ENCODE results near the gene GPER1. TPM values are rescaled to one million over a fixed set of nuclear protein-coding genes. Genes with fewer than 3 reads are reported as not detected.

The GPER1 gene
- total RNA-seq, 2 donors from 2014 or later: not detected

DNA sequence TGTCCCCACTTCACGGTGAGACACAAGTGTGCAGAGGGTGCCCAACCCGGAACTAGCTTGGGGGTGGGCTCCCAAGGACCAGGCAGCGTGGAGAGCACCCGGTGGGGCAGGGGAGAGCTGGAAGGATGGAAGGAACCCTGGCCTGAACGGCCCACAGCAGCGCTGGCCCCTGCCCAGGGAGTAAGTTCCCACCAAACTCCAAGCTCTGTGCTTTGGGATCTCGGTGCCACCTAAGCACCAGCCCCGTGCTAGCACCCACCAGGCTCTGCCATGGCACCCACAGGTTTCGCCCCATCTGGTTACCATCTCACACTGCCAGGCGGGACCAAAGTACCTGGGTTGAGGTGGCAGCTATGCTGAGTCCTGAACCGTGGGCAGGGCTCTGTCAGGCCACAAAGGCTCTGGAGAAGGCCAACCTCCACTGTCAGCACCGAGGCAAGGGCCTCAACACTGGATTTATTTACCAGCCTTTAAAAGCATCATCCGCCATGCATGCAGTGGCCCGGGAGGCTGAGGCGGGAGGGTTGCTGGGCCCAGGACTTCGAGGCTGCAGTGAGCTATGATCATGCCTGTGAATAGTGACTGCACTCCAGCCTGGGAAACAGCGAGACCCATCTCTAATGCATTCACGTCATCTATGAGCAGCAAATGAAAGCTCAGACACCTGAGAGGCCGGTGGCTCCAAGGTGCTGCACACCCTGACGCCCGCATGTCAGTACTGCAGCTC lies 16.0 kb downstream of the GPER1 start:
- no peak for ATAC-seq
- H3K36me3 Mint-ChIP-seq: no peaks in the 10 kb centered on the region

DNA sequence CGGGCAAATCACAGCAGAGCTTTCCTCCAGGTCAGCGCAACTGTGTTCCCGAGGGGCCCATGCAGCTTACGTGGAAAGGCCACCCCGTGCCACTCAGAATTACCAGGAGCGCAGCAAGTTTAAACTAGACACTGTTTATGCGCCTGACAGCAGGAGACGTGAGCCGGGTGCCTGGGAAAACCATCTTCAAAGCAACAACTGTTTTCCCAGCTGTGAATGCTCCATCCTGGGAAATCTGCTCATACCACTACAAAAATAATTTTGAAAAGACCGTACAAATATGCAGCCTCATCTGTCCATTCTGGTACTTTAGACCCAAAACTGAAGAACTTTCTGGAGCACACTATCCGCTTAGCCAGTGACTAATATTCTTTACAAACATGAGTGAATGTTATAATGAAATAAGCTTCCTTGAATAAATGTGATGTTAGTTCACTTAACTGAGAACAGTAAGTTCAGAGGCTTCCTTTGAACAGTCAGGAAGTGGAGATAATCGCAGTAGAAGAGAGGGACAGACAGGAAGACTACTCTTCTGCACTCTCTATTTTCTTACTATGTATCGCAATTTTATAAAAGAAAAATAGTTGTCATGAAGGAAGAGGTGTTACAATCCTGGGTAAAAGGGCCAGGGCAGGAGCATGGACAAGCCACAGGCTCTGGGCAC lies 16.7 kb downstream of the GPER1 start:
- ATAC-seq (no peak), DNase-seq (ENCODE audit: low spot score in 2 of 2) (no peak)
- Mint-ChIP-seq H3K36me3 (no peaks in the 10 kb centered on the region), H3K27ac (no peak overlapping the region), H3K9me3 (no peaks in the 10 kb centered on the region)

More for the DNA sequence above, 16.0 kb downstream of the GPER1 start:
- Mint-ChIP-seq H3K27ac (peak overlapping the region in 1 of 2 donors; percentile 41), H3K9me3 (no peaks in the 10 kb centered on the region)
- DNase-seq (ENCODE audit: low spot score in 2 of 2): no peak

DNA sequence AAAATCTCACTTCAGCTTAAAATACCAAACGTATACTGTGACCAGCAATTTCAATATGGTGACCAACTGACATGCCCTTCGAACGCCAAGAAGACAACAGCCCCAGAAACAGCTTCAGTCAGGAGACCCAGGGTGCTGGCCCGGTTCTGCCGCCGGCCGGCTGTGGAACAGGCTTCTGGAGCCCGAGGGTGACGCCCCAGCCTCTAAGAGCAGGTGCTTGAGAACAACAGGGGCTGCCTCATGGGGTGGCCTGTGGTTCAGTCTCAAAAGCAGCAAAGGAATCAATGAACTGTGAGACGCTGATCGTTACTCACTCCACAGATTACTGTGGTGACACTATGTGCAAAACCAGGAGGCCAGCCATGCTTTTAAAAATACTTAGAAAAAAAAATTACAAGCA lies 17.3 kb downstream of the GPER1 start:
- DNase-seq (ENCODE audit: low spot score in 2 of 2) (no peak), ATAC-seq (no peak)
- Mint-ChIP-seq H3K36me3 (no peaks in the 10 kb centered on the region), H3K9me3 (no peaks in the 10 kb centered on the region), H3K27ac (no peak overlapping the region)

DNA sequence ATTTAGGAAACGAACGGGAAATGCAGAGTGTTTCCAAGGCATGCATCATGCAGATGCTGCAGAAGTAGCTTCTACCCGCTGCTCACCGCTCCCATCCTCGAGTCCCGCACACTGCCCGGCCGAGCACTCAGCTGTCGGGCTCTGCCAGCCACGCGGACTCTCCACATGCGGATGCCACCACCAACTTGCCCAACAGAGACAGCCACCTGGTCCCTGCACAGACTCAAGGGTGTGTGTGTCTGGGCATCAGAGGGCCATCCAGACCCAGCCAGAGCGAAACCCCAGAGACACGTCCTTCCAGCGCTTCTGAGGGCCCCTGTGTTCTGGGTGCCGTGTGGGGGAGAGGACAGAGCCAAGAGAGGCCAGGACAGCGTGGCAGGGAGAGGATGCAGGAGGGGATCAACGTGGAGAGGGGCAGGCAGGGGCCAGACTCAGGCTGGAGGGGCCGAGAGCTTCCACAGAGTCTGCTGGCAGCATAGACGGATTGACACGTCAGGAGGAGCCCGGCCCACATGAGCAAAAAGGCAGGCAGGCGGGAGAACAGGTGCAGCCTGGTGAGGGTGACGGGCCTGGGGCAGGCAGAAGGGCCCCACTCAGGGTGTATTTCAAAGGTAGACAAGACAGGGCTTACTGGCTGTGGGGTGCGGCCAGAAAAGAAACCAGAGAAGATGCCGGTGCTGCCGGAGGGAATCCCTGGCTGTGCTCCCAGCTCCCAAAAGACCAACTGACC lies 18.3 kb downstream of the GPER1 start:
- ATAC-seq (no peak), DNase-seq (ENCODE audit: low spot score in 2 of 2) (no peak)
- Mint-ChIP-seq H3K9me3 (no peaks in the 10 kb centered on the region), H3K27ac (no peak overlapping the region), H3K36me3 (no peaks in the 10 kb centered on the region)

DNA sequence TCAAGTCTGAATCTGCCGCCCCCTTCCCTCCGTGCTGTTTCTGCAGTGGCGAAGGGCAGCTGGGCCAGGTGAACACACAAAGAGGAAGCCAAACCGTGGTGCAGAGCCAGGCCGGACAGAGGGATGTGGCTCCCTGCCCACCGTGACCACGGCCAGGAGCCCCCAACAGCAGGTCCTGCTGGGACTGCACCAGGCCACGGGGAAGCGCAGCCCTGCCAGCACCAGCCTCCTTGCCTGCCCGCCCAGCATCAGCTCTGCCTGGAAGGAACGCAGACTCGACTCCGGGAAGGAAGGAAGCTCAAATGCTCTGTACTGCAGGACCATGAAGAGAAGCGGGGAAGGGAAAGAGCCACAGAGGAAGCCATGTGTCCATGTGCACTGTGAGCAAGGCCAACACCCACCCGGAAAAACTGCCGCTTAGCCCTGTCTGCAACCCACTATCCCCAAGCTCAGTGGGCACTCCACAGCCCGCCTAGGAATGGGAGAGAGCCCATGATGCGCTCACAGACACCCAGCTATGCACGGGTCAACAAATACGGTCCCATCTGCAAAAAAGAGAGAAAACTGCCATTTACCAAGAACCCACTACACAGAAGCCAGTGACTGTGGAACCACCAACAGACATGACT lies 19.0 kb downstream of the GPER1 start:
- DNase-seq (ENCODE audit: low spot score in 2 of 2) (no peak), ATAC-seq (no peak)
- no peaks in the 10 kb centered on the region for H3K9me3 Mint-ChIP-seq
- H3K27ac Mint-ChIP-seq: no peak overlapping the region
- no peaks in the 10 kb centered on the region for H3K36me3 Mint-ChIP-seq

DNA sequence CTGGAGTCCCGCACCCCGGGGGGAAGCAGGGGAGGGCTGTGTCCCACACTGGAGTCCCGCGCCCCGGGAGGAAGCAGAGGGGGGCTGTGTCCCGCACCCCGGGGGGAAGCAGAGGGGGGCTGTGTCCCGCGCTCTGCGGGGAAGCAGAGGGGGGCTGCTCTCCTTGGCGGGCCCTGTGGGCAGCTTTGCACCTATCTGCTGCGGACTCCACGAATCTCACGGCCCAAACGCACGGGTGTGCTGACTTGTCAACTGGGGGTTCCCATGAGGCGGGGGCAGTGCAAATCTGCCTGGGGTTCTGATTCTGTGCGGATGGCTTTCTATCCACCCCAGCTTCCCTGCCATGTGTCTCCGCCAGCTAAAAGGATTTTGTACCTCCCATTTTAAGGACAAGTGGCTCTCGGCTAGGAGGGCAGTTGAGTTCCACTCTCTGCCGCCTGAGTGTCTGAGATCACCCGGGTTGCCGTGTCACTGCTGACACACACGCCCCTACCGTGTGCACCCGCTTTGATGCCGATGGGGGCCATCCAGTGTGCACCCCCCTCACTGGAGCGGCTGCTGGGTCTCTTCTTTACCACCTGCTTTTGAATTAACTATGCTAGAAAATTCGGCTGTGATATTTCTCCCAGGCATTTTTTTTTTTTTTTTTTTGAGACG lies 20.5 kb downstream of the GPER1 start:
- no peaks in the 10 kb centered on the region for H3K9me3 Mint-ChIP-seq
- no peaks in the 10 kb centered on the region for H3K36me3 Mint-ChIP-seq
- H3K27ac Mint-ChIP-seq: no peak overlapping the region
- ATAC-seq: no peak
- no peak for DNase-seq (ENCODE audit: low spot score in 2 of 2)

DNA sequence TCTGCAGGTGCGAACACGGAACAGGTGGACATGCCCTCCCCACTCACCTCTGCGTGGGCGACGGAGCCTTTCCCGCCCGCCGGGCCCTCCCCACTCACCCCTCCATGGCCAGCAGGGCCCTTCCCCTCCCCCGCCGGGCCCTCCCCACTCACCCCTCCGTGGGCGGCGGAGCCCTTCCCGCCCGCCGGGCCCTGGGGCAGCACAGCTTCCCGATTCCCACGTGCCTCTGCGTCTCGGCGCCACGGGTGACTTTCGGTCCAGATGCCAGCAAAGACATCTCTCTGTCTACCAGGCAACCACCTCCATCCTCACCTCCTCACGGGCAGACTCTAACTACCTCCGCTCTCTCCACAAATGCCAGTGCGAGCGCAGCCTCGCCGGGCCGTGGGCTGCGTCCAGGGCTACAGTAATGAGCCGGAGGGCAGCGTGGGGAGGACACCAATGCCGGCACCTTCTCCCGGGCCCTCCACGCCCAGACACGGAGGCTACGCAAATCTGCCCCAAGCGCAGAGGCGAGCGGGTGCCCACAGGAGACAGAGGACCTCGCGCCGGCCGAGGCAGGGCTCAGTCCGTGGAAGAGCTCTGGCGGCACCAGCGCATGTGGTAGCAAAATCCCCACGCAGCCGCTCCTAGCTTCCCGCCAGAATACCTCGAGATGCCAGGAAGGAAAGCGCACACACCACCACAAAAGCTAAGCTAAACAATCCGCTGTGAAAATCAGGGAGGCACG lies 21.8 kb downstream of the GPER1 start:
- no peaks in the 10 kb centered on the region for H3K36me3 Mint-ChIP-seq
- DNase-seq (ENCODE audit: low spot score in 2 of 2) (no peak), ATAC-seq (no peak)
- H3K9me3 Mint-ChIP-seq: no peaks in the 10 kb centered on the region
- no peak overlapping the region for H3K27ac Mint-ChIP-seq

DNA sequence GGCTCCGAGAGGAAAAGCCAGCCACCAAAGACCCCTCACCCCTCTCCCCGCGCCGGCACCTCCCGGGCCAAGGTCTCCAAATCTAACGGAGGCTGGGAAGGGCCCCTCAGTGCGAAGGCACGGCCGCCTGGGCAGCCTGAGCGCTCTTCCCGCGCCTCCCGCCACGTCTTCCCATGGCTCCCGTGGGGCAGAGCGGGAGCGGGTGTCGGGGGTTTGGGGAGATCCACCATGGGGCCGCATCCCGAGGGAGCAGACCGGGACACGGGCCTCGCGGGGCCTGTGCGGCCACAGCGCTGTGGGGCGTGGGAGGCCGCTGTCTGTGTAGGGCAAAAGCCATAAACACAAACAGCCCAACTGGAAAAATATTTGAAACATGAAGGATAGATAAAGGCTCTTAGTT lies 22.4 kb downstream of the GPER1 start:
- Mint-ChIP-seq H3K27ac (no peak overlapping the region), H3K9me3 (no peaks in the 10 kb centered on the region), H3K36me3 (no peaks in the 10 kb centered on the region)
- ATAC-seq (no peak), DNase-seq (ENCODE audit: low spot score in 2 of 2) (no peak)

DNA sequence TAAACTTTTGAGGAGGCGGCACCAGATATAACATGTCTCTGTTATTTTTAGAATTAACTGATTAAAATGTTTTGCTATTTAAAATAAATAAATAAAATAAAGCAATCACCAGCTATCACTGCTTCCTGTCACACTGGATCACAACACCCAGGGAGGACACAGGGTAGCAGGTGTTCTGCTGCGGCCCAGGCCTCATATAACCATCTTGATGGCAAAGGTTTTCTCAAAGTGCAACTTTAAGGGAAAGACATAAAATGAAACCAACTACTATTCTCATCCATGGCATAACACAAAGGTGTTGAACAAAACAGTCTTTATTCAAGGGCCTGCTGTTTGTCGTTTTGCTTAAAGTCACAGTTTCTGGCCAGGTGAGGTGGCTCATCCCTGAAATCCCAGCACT lies 23.2 kb downstream of the GPER1 start:
- peaks cover 0 to 3% of the 10 kb centered on the region in 2 donors for H3K9me3 Mint-ChIP-seq
- DNase-seq (ENCODE audit: low spot score in 2 of 2): no peak
- no peak for ATAC-seq
- no peak overlapping the region for H3K27ac Mint-ChIP-seq
- H3K36me3 Mint-ChIP-seq: no peaks in the 10 kb centered on the region

DNA sequence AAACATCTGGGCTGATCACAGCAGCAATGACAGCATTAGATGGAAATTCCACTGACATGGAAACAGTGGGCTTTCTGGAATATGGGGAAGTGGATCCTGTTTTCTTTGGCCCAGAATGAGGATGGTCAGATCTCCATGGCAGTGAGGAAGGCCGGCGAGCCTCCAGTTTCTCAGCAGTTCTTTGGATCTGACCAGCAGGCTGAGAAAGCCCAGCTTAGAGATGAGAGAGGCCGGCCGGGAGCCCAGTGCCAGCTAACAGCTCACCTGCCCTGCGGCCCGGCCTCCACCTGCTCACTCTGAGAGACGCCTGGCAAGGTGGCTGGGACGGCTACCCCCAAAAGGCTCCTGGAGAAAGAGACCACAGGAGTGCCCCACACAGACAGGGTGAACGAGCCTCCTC lies 24.2 kb downstream of the GPER1 start:
- H3K36me3 Mint-ChIP-seq: no peaks in the 10 kb centered on the region
- H3K27ac Mint-ChIP-seq: no peak overlapping the region
- peaks cover 0 to 3% of the 10 kb centered on the region in 2 donors for H3K9me3 Mint-ChIP-seq
- ATAC-seq (no peak), DNase-seq (ENCODE audit: low spot score in 2 of 2) (no peak)

DNA sequence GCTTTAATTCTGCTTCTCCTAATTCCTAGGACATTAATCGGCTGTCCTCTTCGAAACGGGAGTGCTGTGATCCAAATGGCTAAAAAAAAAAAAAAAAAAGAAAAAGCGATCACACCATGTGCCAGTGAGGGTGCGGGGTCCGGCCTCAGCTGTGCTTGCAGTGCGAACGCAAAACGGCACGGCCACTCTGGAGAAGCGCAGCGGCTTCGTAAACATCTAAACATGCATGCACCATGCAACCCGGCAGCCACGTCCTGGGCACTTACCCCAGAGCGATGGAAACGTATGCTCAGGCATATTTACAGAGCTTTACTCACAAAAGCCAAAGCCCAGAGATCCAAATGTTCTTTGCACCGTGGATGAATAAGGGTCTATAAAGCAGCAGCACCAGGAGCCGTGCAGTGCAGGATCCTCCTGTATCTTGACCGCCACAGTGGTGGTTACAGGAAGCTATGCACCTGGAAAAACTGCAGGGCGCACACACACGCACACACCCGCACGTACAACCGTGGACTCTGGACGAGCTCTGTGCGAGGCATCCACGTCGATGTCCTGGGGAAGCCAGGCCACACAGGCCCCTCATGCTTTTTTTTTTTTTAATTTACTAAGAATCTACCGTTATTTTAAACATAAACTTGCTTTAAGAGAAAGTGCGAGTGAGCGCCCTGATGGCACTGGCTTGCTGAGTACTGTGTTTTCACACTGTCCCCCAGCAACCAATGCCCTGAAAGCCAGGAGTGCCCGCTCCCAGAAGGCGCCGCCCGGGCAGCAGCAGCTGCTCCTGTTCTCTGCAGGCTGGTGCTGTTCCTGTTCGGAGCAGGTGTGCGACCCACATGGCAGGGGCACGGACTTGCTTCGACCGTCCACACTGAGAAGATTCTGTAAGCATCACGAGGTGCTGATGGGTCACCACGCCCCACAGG lies 25.0 kb downstream of the GPER1 start:
- H3K27ac Mint-ChIP-seq: no peak overlapping the region
- DNase-seq (ENCODE audit: low spot score in 2 of 2): no peak
- peaks cover 6 to 7% of the 10 kb centered on the region in 2 donors for H3K36me3 Mint-ChIP-seq
- no peak for ATAC-seq
- peaks cover 0 to 10% of the 10 kb centered on the region in 2 donors for H3K9me3 Mint-ChIP-seq

DNA sequence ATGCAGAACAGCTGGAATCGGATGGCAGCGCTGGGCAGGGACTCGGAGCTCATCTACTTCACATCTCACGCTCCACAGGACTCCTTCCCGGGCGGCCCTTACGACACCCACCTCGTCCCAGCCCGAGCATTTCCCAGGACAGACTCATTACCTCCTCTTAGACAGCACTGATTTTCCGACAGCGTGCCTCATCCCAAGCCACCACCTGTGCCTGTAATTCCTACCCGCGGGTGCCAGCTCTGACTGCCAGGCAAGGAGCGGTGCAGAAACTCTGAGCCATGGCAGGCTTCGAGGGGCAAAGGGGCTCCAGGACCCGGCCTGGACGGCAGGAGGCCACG lies 25.6 kb downstream of the GPER1 start:
- no peak for DNase-seq (ENCODE audit: low spot score in 2 of 2)
- no peak for ATAC-seq
- peaks cover 7 to 8% of the 10 kb centered on the region in 2 donors for H3K36me3 Mint-ChIP-seq
- H3K9me3 Mint-ChIP-seq: peaks cover 0 to 10% of the 10 kb centered on the region in 2 donors
- no peak overlapping the region for H3K27ac Mint-ChIP-seq

DNA sequence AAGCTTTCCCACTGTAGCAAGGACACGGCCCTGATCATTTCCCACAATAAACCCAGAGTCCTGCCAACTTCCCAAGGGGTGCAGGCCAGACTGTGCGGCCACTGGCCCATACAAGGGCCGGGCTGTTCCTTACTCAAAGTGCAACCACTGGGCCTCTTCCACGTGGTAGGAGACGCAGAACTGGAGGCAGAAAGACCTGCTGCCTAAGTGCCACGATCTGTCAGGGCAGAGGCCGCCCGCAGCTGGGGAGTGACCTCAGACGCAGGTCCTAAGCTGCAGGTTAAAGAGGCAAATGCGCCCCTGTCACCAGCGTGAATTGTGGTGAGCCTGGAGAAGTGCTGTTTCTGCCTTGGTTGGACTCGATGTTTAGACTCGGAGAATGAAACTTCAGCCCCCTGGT lies 26.2 kb downstream of the GPER1 start:
- peaks cover 0 to 10% of the 10 kb centered on the region in 2 donors for H3K9me3 Mint-ChIP-seq
- DNase-seq (ENCODE audit: low spot score in 2 of 2) (no peak), ATAC-seq (no peak)
- H3K36me3 Mint-ChIP-seq: peaks cover 7 to 8% of the 10 kb centered on the region in 2 donors
- no peak overlapping the region for H3K27ac Mint-ChIP-seq

DNA sequence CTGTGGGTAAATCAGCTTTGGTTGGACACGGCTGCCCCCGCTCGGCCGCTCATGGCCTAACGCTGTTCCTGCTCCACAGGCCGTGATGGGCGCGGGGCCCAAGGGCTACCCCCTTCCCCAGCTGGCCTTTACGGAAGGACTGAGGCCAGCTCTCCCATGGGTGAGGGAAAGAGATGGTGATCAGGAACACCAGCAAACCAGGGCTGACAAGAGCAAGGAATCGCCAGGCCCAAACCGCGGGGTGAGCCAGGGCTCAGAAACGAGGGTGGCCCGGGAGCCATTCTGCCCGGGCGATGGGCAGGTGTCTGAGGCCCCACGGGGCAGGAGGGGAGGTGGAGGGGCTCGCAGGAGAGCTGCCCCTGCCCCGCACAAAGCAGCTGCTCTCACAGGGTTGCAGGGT lies 26.6 kb downstream of the GPER1 start:
- no peak overlapping the region for H3K27ac Mint-ChIP-seq
- ATAC-seq (peak in 1 of 2 donors; percentile 18), DNase-seq (ENCODE audit: low spot score in 2 of 2) (no peak)
- peaks cover 0 to 10% of the 10 kb centered on the region in 2 donors for H3K9me3 Mint-ChIP-seq
- peaks cover 7 to 8% of the 10 kb centered on the region in 2 donors for H3K36me3 Mint-ChIP-seq
